PC-3 (cell line): ENCODE data around the gene EPHA1. TPM values are rescaled to one million over a fixed set of nuclear protein-coding genes. Genes with fewer than 3 reads are reported as not detected.

Source experiments
- ATAC-seq: fragments of 200-7000 bp; cut with Tn5 transposase; 2 replicates; pipeline ENCODE4 v1.9.1; 2020; ENCODE audit warnings: mild to moderate bottlenecking, moderate library complexity
- BruUV-seq: library from RNA; stranded (reverse); fragments of 400-500 nt; replicated peaks from 2 replicates; lab custom pipeline; 2021; lab: Mats Ljungman, UMichigan
- CTCF ChIA-PET: fragments of 300-600 bp; sonication (Branson Sonifier 250); formaldehyde crosslinking; loops from one replicate; lab custom pipeline; 2022; ENCODE audit warnings: antibody characterized with exemption; lab: Charles Lee
- POLR2A ChIA-PET: fragments of 300-600 bp; sonication (Branson Sonifier 250); formaldehyde crosslinking; loops from one replicate; lab custom pipeline; 2022; ENCODE audit warnings: antibody characterized with exemption; ENCODE audit not compliant: unreplicated experiment; lab: Charles Lee
- DNase-seq: peaks from one replicate; pipeline ENCODE4 v3.0.0-alpha.2; 2015
- H2AFZ ChIP-seq: fragments of 300-600 bp; sonication (generic); 2 replicates; pipeline ENCODE4 v1.6.0; 2016; ENCODE audit warnings: antibody characterized with exemption, low read length
- H3F3A ChIP-seq: fragments of 300-600 bp; sonication (generic); one replicate; pipeline ENCODE4 v1.6.0; 2017; ENCODE audit warnings: antibody characterized with exemption, low read length, control low read depth, mild to moderate bottlenecking; ENCODE audit not compliant: unreplicated experiment
- H3K27ac ChIP-seq: fragments of 300-600 bp; sonication (generic); 2 replicates; pipeline ENCODE4 v1.5.1; 2016; ENCODE audit warnings: mild to moderate bottlenecking, low read length
- H3K27me3 ChIP-seq: fragments of 300-600 bp; sonication (generic); 2 replicates; pipeline ENCODE4 v1.6.1; 2016; ENCODE audit warnings: low read length, mixed read lengths
- H3K36me3 ChIP-seq: fragments of 300-600 bp; sonication (generic); 2 replicates; pipeline ENCODE4 v1.6.1; 2016; ENCODE audit warnings: low read depth, mixed run types, low read length, mixed read lengths
- H3K4me1 ChIP-seq: fragments of 300-600 bp; sonication (generic); 2 replicates; pipeline ENCODE4 v1.5.1; 2016; ENCODE audit warnings: low read length; ENCODE audit not compliant: insufficient read depth
- H3K4me2 ChIP-seq: fragments of 300-600 bp; sonication (generic); 2 replicates; pipeline ENCODE4 v1.6.0; 2016; ENCODE audit warnings: low read length
- H3K4me3 ChIP-seq: fragments of 300-600 bp; sonication (generic); 2 replicates; pipeline ENCODE4 v1.5.1; 2016; ENCODE audit warnings: mild to moderate bottlenecking, low read length, mixed read lengths
- H3K79me2 ChIP-seq: fragments of 300-600 bp; sonication (generic); 2 replicates; pipeline ENCODE4 v1.6.1; 2017; ENCODE audit warnings: low read length, mixed read lengths
- H3K9ac ChIP-seq: fragments of 300-600 bp; sonication (generic); 2 replicates; pipeline ENCODE4 v1.6.0; 2016; ENCODE audit warnings: mild to moderate bottlenecking, low read length
- H3K9me2 ChIP-seq: fragments of 300-600 bp; sonication (generic); replicated peaks from 2 replicates; pipeline ENCODE4 v1.6.1; 2016; ENCODE audit warnings: mixed run types, low read length, mixed read lengths
- H3K9me3 ChIP-seq: fragments of 300-600 bp; sonication (generic); 2 replicates; pipeline ENCODE4 v1.6.1; 2016; ENCODE audit warnings: low read length, mixed read lengths
- H4K20me1 ChIP-seq: fragments of 300-600 bp; sonication (generic); 2 replicates; pipeline ENCODE4 v1.6.1; 2016; ENCODE audit warnings: low read length, mixed read lengths
- EZH2 ChIP-seq: fragments of 300-600 bp; sonication (generic); IDR thresholded peaks from one replicate; pipeline ENCODE4 v1.6.1; 2017; ENCODE audit warnings: antibody characterized with exemption, mild to moderate bottlenecking, low read length; ENCODE audit not compliant: unreplicated experiment
- EZH2phosphoT487 ChIP-seq: fragments of 300-600 bp; sonication (generic); IDR thresholded peaks from 2 replicates; pipeline ENCODE4 v1.6.1; 2018; ENCODE audit warnings: mild to moderate bottlenecking, antibody characterized with exemption, low read length, borderline replicate concordance
- intact Hi-C: fragments of 100-400 bp; cut with micrococcal nuclease; formaldehyde crosslinking; loops from 2 replicates; pipeline ENCODE4 v1.9.0; 2023
- total RNA-seq: library from RNA; depleted of rRNA; stranded (reverse); fragments of >200 nt; gene quantifications from 2 replicates; pipeline ENCODE4 v1.2.3, GENCODE V29; 2014
- TF ChIP-seq, protein P1 (sequence below): fragments of 300-600 bp; sonication (generic); conservative IDR thresholded peaks from 2 replicates; pipeline ENCODE4 v1.5.1; 2017; ENCODE audit warnings: antibody characterized with exemption, low read depth, mild to moderate bottlenecking, low read length

The EPHA1 gene
- total RNA-seq, 1 experiment from 2014 or later: 46.4 TPM

- BruUV-seq: no TSS peak
- no peak for DNase-seq
- no peaks in the 10 kb centered on the region for H4K20me1 ChIP-seq
- no peak overlapping the region for H3K4me2 ChIP-seq
- TF ChIP-seq EZH2 (no peak), EZH2phosphoT487 (no peak)
- TF ChIP-seq, protein P1, sequence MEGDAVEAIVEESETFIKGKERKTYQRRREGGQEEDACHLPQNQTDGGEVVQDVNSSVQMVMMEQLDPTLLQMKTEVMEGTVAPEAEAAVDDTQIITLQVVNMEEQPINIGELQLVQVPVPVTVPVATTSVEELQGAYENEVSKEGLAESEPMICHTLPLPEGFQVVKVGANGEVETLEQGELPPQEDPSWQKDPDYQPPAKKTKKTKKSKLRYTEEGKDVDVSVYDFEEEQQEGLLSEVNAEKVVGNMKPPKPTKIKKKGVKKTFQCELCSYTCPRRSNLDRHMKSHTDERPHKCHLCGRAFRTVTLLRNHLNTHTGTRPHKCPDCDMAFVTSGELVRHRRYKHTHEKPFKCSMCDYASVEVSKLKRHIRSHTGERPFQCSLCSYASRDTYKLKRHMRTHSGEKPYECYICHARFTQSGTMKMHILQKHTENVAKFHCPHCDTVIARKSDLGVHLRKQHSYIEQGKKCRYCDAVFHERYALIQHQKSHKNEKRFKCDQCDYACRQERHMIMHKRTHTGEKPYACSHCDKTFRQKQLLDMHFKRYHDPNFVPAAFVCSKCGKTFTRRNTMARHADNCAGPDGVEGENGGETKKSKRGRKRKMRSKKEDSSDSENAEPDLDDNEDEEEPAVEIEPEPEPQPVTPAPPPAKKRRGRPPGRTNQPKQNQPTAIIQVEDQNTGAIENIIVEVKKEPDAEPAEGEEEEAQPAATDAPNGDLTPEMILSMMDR: no peak
- H3K27ac ChIP-seq: no peak overlapping the region
- no peaks in the 10 kb centered on the region for H3K36me3 ChIP-seq
- no peaks in the 10 kb centered on the region for H3K9me3 ChIP-seq
- no peaks in the 10 kb centered on the region for H3K27me3 ChIP-seq
- intact Hi-C loops: no loop called here
- POLR2A ChIA-PET: no interaction called here
- no peaks in the 10 kb centered on the region for H3K4me1 ChIP-seq
- H3K4me3 ChIP-seq: no peak overlapping the region
- no peak overlapping the region for H2AFZ ChIP-seq
- no peak for ATAC-seq
- H3K9me2 ChIP-seq: no peaks in the 10 kb centered on the region
- H3K79me2 ChIP-seq: no peaks in the 10 kb centered on the region
- CTCF ChIA-PET: no interaction called here
- no peaks in the 10 kb centered on the region for H3F3A ChIP-seq
- no peak overlapping the region for H3K9ac ChIP-seq
Measured at GRCh38 chr7:143352531-143353002, 56.1 kb downstream of the EPHA1 start.

DNA sequence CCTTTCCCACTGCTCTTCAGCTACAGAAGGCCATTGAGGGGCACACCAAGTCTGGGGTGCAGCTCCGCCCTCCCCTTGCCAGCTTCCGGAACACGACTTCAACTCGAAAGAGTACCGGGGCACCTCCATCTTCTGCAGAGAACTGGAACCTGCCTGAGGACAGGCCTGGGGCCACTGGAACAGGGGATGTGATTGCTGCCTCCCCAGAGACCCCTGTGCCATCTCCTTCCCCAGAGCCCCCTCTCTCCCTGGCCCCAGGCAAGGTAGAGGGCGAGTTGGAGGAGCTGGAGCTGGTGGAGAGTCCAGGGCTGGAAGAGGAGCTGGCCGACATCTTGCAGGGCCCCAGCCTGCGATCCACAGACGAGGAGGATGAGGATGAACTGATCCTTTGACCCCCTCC, 57.1 kb downstream of the EPHA1 start:
- Histone ChIP-seq H3F3A (no peaks in the 10 kb centered on the region), H3K4me3 (no peak overlapping the region), H3K4me1 (no peaks in the 10 kb centered on the region), H3K79me2 (no peaks in the 10 kb centered on the region), H3K27me3 (no peaks in the 10 kb centered on the region), H3K9ac (no peak overlapping the region), H3K4me2 (no peak overlapping the region), H3K36me3 (no peaks in the 10 kb centered on the region), H3K27ac (no peak overlapping the region), H3K9me3 (no peaks in the 10 kb centered on the region), H2AFZ (no peak overlapping the region), H4K20me1 (no peaks in the 10 kb centered on the region), H3K9me2 (no peaks in the 10 kb centered on the region)
- TF ChIP-seq EZH2phosphoT487 (no peak), EZH2 (no peak)
- TF ChIP-seq, protein P1: no peak
- no TSS peak for BruUV-seq
- intact Hi-C loops: no loop called here
- CTCF ChIA-PET: no interaction called here
- POLR2A ChIA-PET: no interaction called here
- no peak for ATAC-seq
- DNase-seq: no peak

- no peak overlapping the region for H2AFZ ChIP-seq
- CTCF ChIA-PET: no interaction called here
- H3K4me1 ChIP-seq: no peaks in the 10 kb centered on the region
- POLR2A ChIA-PET: no interaction called here
- H3K27me3 ChIP-seq: no peaks in the 10 kb centered on the region
- TF ChIP-seq, protein P1: no peak
- TF ChIP-seq EZH2phosphoT487 (no peak), EZH2 (no peak)
- H3K36me3 ChIP-seq: no peaks in the 10 kb centered on the region
- H3F3A ChIP-seq: no peaks in the 10 kb centered on the region
- H3K79me2 ChIP-seq: no peaks in the 10 kb centered on the region
- intact Hi-C loops: no loop called here
- no peaks in the 10 kb centered on the region for H3K9me3 ChIP-seq
- no peaks in the 10 kb centered on the region for H4K20me1 ChIP-seq
- DNase-seq (no peak), ATAC-seq (no peak)
- H3K4me2 ChIP-seq: no peak overlapping the region
- H3K9ac ChIP-seq: no peak overlapping the region
- H3K9me2 ChIP-seq: no peaks in the 10 kb centered on the region
- BruUV-seq: no TSS peak
- no peak overlapping the region for H3K27ac ChIP-seq
- H3K4me3 ChIP-seq: no peak overlapping the region
Measured at GRCh38 chr7:143351060-143351459, 57.6 kb downstream of the EPHA1 start.
